ENCODE data around the gene COL20A1. TPM values are rescaled to one million over a fixed set of nuclear protein-coding genes. Genes with fewer than 3 reads are reported as not detected.

The COL20A1 gene
- total RNA-seq, 1 donor from 2014 or later = 0.25 TPM

- Mint-ChIP-seq H3K27me3 (ENCODE audit: low read depth) (no peaks in the 10 kb centered on the region), H3K27ac (no peak overlapping the region), H3K4me3 (no peak overlapping the region), H3K4me1 (no peaks in the 10 kb centered on the region), H3K36me3 (peaks cover 4% of the 10 kb centered on the region), H3K9me3 (no peaks in the 10 kb centered on the region)
- no peak for DNase-seq (ENCODE audit: low spot score in 2 of 2, unreplicated experiment in 2 of 2)
- TF ChIP-seq CTCF (IDR thresholded peaks at IDR 0.05; ENCODE audit: unreplicated experiment) = no peak
Measured at GRCh38 chr20:63288581-63289251, 4.3 kb upstream of the COL20A1 start.

- no peaks in the 10 kb centered on the region for H3K4me1 Mint-ChIP-seq
- no peak for TF ChIP-seq CTCF (IDR thresholded peaks at IDR 0.05; ENCODE audit: unreplicated experiment)
- H3K9me3 Mint-ChIP-seq = no peaks in the 10 kb centered on the region
- H3K36me3 Mint-ChIP-seq = peaks cover 2% of the 10 kb centered on the region
- peaks cover 2% of the 10 kb centered on the region for H3K27me3 Mint-ChIP-seq (ENCODE audit: low read depth)
- no peak overlapping the region for H3K27ac Mint-ChIP-seq
- no peak for DNase-seq (ENCODE audit: low spot score in 2 of 2, unreplicated experiment in 2 of 2)
- no peak overlapping the region for H3K4me3 Mint-ChIP-seq
Measured at GRCh38 chr20:63289311-63290135, 3.5 kb upstream of the COL20A1 start.

GRCh38 chr20:63290136-63290676, 2.8 kb upstream of the COL20A1 start:
- Mint-ChIP-seq H3K36me3 (peaks cover 2% of the 10 kb centered on the region), H3K27me3 (ENCODE audit: low read depth) (peaks cover 6% of the 10 kb centered on the region), H3K4me3 (no peak overlapping the region), H3K4me1 (peaks cover 1% of the 10 kb centered on the region), H3K27ac (no peak overlapping the region), H3K9me3 (no peaks in the 10 kb centered on the region)
- no peak for DNase-seq (ENCODE audit: low spot score in 2 of 2, unreplicated experiment in 2 of 2)
- no peak for TF ChIP-seq CTCF (IDR thresholded peaks at IDR 0.05; ENCODE audit: unreplicated experiment)

GRCh38 chr20:63290677-63291472, 2.1 kb upstream of the COL20A1 start:
- Mint-ChIP-seq H3K9me3 (no peaks in the 10 kb centered on the region), H3K36me3 (peaks cover 2% of the 10 kb centered on the region), H3K27ac (no peak overlapping the region), H3K27me3 (ENCODE audit: low read depth) (peaks cover 13% of the 10 kb centered on the region), H3K4me3 (no peak overlapping the region), H3K4me1 (peaks cover 1% of the 10 kb centered on the region)
- DNase-seq (ENCODE audit: low spot score in 2 of 2, unreplicated experiment in 2 of 2) = peak; percentile 51 to 80
- TF ChIP-seq CTCF (IDR thresholded peaks at IDR 0.05; ENCODE audit: unreplicated experiment) = peak; percentile 76

GRCh38 chr20:63291811-63292210, 1.2 kb upstream of the COL20A1 start:
- peaks cover 2% of the 10 kb centered on the region for H3K36me3 Mint-ChIP-seq
- H3K4me3 Mint-ChIP-seq = no peak overlapping the region
- H3K9me3 Mint-ChIP-seq = no peaks in the 10 kb centered on the region
- TF ChIP-seq CTCF (IDR thresholded peaks at IDR 0.05; ENCODE audit: unreplicated experiment) = no peak
- H3K4me1 Mint-ChIP-seq = peaks cover 1% of the 10 kb centered on the region
- H3K27me3 Mint-ChIP-seq (ENCODE audit: low read depth) = peaks cover 19% of the 10 kb centered on the region
- no peak for DNase-seq (ENCODE audit: low spot score in 2 of 2, unreplicated experiment in 2 of 2)
- H3K27ac Mint-ChIP-seq = no peak overlapping the region
